MM.1S (cell line): Measurements from ENCODE around the gene PDIK1L.
"Not testable (repeated sequence)": the region's sequence is repeated elsewhere in the genome, so short reads cannot be mapped to it uniquely, and the experiment has no call there.

Source experiments
- DNase-seq: peaks from one replicate; pipeline ENCODE4 v3.0.0-alpha.2; 2015
- H2AFZ ChIP-seq: fragments of 300-600 bp; sonication (generic); 2 replicates; pipeline ENCODE4 v1.6.0; 2016; ENCODE audit warnings: antibody characterized with exemption, low read length
- H3F3A ChIP-seq: fragments of 300-600 bp; sonication (generic); 2 replicates; pipeline ENCODE4 v1.6.1; 2016; ENCODE audit warnings: mild to moderate bottlenecking, antibody characterized with exemption, low read length, moderate library complexity, mixed read lengths; ENCODE audit not compliant: insufficient read depth
- H3K27ac ChIP-seq: fragments of 300-600 bp; sonication (generic); 2 replicates; pipeline ENCODE4 v1.5.1; 2016; ENCODE audit warnings: mild to moderate bottlenecking, low read length
- H3K27me3 ChIP-seq: fragments of 300-600 bp; sonication (generic); replicated peaks from 2 replicates; pipeline ENCODE4 v1.6.0; 2016; ENCODE audit warnings: low read length; ENCODE audit not compliant: insufficient read depth
- H3K36me3 ChIP-seq: fragments of 300-600 bp; sonication (generic); replicated peaks from 2 replicates; pipeline ENCODE4 v1.6.1; 2016; ENCODE audit warnings: mild to moderate bottlenecking, low read length, mixed read lengths; ENCODE audit not compliant: insufficient read depth
- H3K4me1 ChIP-seq: fragments of 300-600 bp; sonication (generic); 2 replicates; pipeline ENCODE4 v1.6.1; 2016; ENCODE audit warnings: low read length, mixed read lengths
- H3K4me2 ChIP-seq: fragments of 300-600 bp; sonication (generic); 2 replicates; pipeline ENCODE4 v1.6.0; 2016; ENCODE audit warnings: low read depth, low read length
- H3K4me3 ChIP-seq: fragments of 300-600 bp; sonication (generic); 2 replicates; pipeline ENCODE4 v1.5.1; 2016; ENCODE audit warnings: low read length, mixed read lengths
- H3K79me2 ChIP-seq: fragments of 300-600 bp; sonication (generic); 2 replicates; pipeline ENCODE4 v1.6.1; 2016; ENCODE audit warnings: mixed run types, low read length, mixed read lengths
- H3K9ac ChIP-seq: fragments of 300-600 bp; sonication (generic); 2 replicates; pipeline ENCODE4 v1.6.1; 2016; ENCODE audit warnings: low read length, mixed read lengths
- H3K9me2 ChIP-seq: fragments of 300-600 bp; sonication (generic); replicated peaks from 2 replicates; pipeline ENCODE4 v1.6.1; 2016; ENCODE audit warnings: mild to moderate bottlenecking, low read length, mixed read lengths; ENCODE audit not compliant: insufficient read depth
- H3K9me3 ChIP-seq: fragments of 300-600 bp; sonication (generic); replicated peaks from 2 replicates; pipeline ENCODE4 v1.6.1; 2016; ENCODE audit warnings: mild to moderate bottlenecking, low read length, mixed read lengths; ENCODE audit not compliant: insufficient read depth
- H4K20me1 ChIP-seq: fragments of 300-600 bp; sonication (generic); 2 replicates; pipeline ENCODE4 v1.6.1; 2016; ENCODE audit warnings: mild to moderate bottlenecking, low read length, moderate library complexity, mixed read lengths; ENCODE audit not compliant: insufficient read depth
- CTCF ChIP-seq: fragments of 300-600 bp; sonication (generic); IDR thresholded peaks from 2 replicates; pipeline ENCODE4 v1.5.1; 2016; ENCODE audit warnings: antibody characterized with exemption, low read length, mixed read lengths
- EZH2 ChIP-seq: fragments of 300-600 bp; sonication (generic); optimal IDR thresholded peaks from 2 replicates; pipeline ENCODE3; 2017; ENCODE audit warnings: low read depth, mild to moderate bottlenecking, antibody characterized with exemption, low read length, mixed read lengths
- EZH2phosphoT487 ChIP-seq: fragments of 300-600 bp; sonication (generic); IDR thresholded peaks from 2 replicates; pipeline ENCODE4 v1.6.1; 2018; ENCODE audit warnings: antibody characterized with exemption, low read length

Gene PDIK1L

GRCh38 chr1:26097696-26098095 lies 13.9 kb upstream of the PDIK1L start:
- Histone ChIP-seq H3F3A (no peaks in the 10 kb centered on the region), H3K9ac (no peak overlapping the region), H4K20me1 (no peaks in the 10 kb centered on the region), H3K9me2 (no peaks in the 10 kb centered on the region), H2AFZ (no peak overlapping the region), H3K9me3 (no peaks in the 10 kb centered on the region), H3K27me3 (peaks cover 30% of the 10 kb centered on the region), H3K4me1 (no peaks in the 10 kb centered on the region), H3K36me3 (no peaks in the 10 kb centered on the region), H3K27ac (no peak overlapping the region), H3K79me2 (no peaks in the 10 kb centered on the region), H3K4me3 (no peak overlapping the region), H3K4me2 (no peak overlapping the region)
- no peak for DNase-seq
- TF ChIP-seq CTCF (no peak), EZH2 (no peak), EZH2phosphoT487 (no peak)

DNA sequence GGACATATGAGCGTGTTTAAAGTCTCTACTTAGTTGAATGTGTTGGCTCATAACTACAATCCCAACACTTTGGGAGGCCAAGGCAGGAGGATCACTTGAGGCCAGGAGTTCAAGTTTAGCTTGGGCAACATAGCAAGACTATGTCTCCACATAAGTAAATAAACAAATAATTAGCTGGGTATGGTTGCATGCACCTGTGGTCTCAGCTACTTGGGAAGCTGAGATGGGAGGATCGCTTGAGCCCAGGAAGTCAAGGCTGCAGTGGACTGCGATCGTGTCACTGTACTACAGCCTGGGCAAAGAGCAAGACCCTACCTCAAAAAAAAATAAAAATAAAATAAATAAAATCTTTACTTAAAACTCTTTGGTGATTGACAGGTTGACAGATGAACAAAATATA lies 13.0 kb upstream of the PDIK1L start:
- H3K9me3 ChIP-seq = no peaks in the 10 kb centered on the region
- no peak overlapping the region for H3K4me2 ChIP-seq
- no peaks in the 10 kb centered on the region for H3K4me1 ChIP-seq
- no peaks in the 10 kb centered on the region for H4K20me1 ChIP-seq
- H3K79me2 ChIP-seq = no peaks in the 10 kb centered on the region
- no peak for DNase-seq
- H3K27me3 ChIP-seq = peaks cover 24% of the 10 kb centered on the region
- no peak overlapping the region for H3K27ac ChIP-seq
- H3F3A ChIP-seq = no peaks in the 10 kb centered on the region
- H3K9ac ChIP-seq = no peak overlapping the region
- H3K4me3 ChIP-seq = no peak overlapping the region
- no peaks in the 10 kb centered on the region for H3K9me2 ChIP-seq
- no peak for TF ChIP-seq EZH2
- no peak for TF ChIP-seq CTCF
- no peak for TF ChIP-seq EZH2phosphoT487
- H3K36me3 ChIP-seq = no peaks in the 10 kb centered on the region
- H2AFZ ChIP-seq = no peak overlapping the region

- H2AFZ ChIP-seq = no peak overlapping the region
- no peaks in the 10 kb centered on the region for H3F3A ChIP-seq
- H3K27me3 ChIP-seq = peaks cover 18% of the 10 kb centered on the region; the same call in 1 of the 2 replicates
- H3K4me1 ChIP-seq = no peaks in the 10 kb centered on the region
- H3K79me2 ChIP-seq = no peaks in the 10 kb centered on the region
- H3K36me3 ChIP-seq = no peaks in the 10 kb centered on the region
- no peak overlapping the region for H3K4me2 ChIP-seq
- no peaks in the 10 kb centered on the region for H3K9me2 ChIP-seq
- no peak overlapping the region for H3K4me3 ChIP-seq
- H3K27ac ChIP-seq = no peak overlapping the region
- H3K9ac ChIP-seq = no peak overlapping the region
- TF ChIP-seq EZH2phosphoT487 (no peak), EZH2 (no peak), CTCF (no peak)
- H4K20me1 ChIP-seq = no peaks in the 10 kb centered on the region
- no peak for DNase-seq
- no peaks in the 10 kb centered on the region for H3K9me3 ChIP-seq
Observed at GRCh38 chr1:26099780-26100179, 11.8 kb upstream of the PDIK1L start.

GRCh38 chr1:26100204-26100603 lies 11.4 kb upstream of the PDIK1L start:
- H3K36me3 ChIP-seq, H3K27ac ChIP-seq, H3K9me2 ChIP-seq, H4K20me1 ChIP-seq, H3K9ac ChIP-seq, H3K4me1 ChIP-seq, H3K79me2 ChIP-seq, H3K4me3 ChIP-seq, DNase-seq, H3K4me2 ChIP-seq, H2AFZ ChIP-seq, H3K9me3 ChIP-seq, H3F3A ChIP-seq: not testable (repeated sequence)
- H3K27me3 ChIP-seq = peaks cover 15% of the 10 kb centered on the region; the same call in 1 of the 2 replicates
